Lung (tissue), 12 donors: Measurements from ENCODE around the gene RAP1A. TPM values are rescaled to one million over a fixed set of nuclear protein-coding genes. Genes with fewer than 3 reads are reported as not detected.

Experiments
- ATAC-seq: fragments of 200-7000 bp; cut with Tn5 transposase; one replicate; pipeline ENCODE4 v1.9.1; 2020; ENCODE audit warnings: moderate number of reproducible peaks; ENCODE audit not compliant: insufficient read depth, low FRiP score
- DNase-seq, 3 donors: peaks; one replicate each; pipeline ENCODE4 v3.0.0-alpha.2; 2013 to 2017
- H3K27ac ChIP-seq, 2 donors: one replicate each; pipeline ENCODE4 v1.5.1; 2013; ENCODE audit warnings: mild to moderate bottlenecking in 2 of 2, moderate library complexity in 2 of 2, control low read depth in 1 of 2, inconsistent platforms in 1 of 2, low read depth in 1 of 2, low read length in 1 of 2
- H3K27me3 ChIP-seq, 3 donors: one replicate each; pipeline ENCODE4 v1.5.1; 2013; ENCODE audit warnings: low read length in 2 of 3; ENCODE audit not compliant: control insufficient read depth in 3 of 3, insufficient read depth in 3 of 3
- H3K36me3 ChIP-seq, 4 donors: one replicate each; pipeline ENCODE4 v1.5.1; 2013; ENCODE audit warnings: low read length in 4 of 4, mild to moderate bottlenecking in 1 of 4, moderate library complexity in 1 of 4; ENCODE audit not compliant: control insufficient read depth in 4 of 4, insufficient read depth in 4 of 4
- H3K4me1 ChIP-seq, 5 donors: one replicate each; pipeline ENCODE4 v1.5.1; 2013; ENCODE audit warnings: low read length in 5 of 5, mild to moderate bottlenecking in 2 of 5, moderate library complexity in 1 of 5; ENCODE audit not compliant: control insufficient read depth in 5 of 5, insufficient read depth in 5 of 5
- H3K4me3 ChIP-seq: one replicate; pipeline ENCODE4 v1.5.1; 2013; ENCODE audit warnings: mild to moderate bottlenecking, control low read depth, moderate library complexity
- H3K9ac ChIP-seq, 2 donors: one replicate each; pipeline ENCODE4 v1.5.1; 2013; ENCODE audit warnings: low read length in 2 of 2, control low read depth in 1 of 2; ENCODE audit not compliant: insufficient read depth in 1 of 2
- H3K9me3 ChIP-seq, 4 donors: one replicate each; pipeline ENCODE4 v1.5.1; 2013; ENCODE audit warnings: low read length in 3 of 4, mild to moderate bottlenecking in 1 of 4, moderate library complexity in 1 of 4; ENCODE audit not compliant: control insufficient read depth in 4 of 4, insufficient read depth in 3 of 4
- WGBS, 2 donors: extraction: QIAGEN DNeasy Blood & Tissue Kit; methylation state at CpG; one replicate each; pipeline ENCODE4 v1.1.7; 2013; 5-methylcytosine and 5-hydroxymethylcytosine counted together
- polyA plus RNA-seq, 2 donors: library from polyadenylated mRNA; stranded (reverse); fragments of 200-250 nt; gene quantifications; one replicate each; pipeline ENCODE4 v1.2.1, GENCODE V29; 2013
- total RNA-seq, 2 donors: library from RNA; depleted of rRNA in 1 of 2; stranded (reverse); fragments of >200 nt in 1 of 2; gene quantifications; one replicate each; pipeline ENCODE4 v1.2.1, GENCODE V29; 2014 to 2021
- TF ChIP-seq, protein P1 (sequence below): IDR thresholded peaks from 2 replicates; pipeline ENCODE4 v1.5.1; 2012; ENCODE audit warnings: mild to moderate bottlenecking; ENCODE audit errors: control extremely low read depth, extremely low read depth
- donor health status: control.
- donor health status: control.
- donor health status: Bipolar disorder and iron deficiency.
- donor health status: healthy.
- donor health status: DM: yes; HTN: yes; CAD: no.

The RAP1A gene
- total and polyA plus RNA-seq, 4 donors, result 64.5 to 97.3 (median 77.6) TPM

DNA sequence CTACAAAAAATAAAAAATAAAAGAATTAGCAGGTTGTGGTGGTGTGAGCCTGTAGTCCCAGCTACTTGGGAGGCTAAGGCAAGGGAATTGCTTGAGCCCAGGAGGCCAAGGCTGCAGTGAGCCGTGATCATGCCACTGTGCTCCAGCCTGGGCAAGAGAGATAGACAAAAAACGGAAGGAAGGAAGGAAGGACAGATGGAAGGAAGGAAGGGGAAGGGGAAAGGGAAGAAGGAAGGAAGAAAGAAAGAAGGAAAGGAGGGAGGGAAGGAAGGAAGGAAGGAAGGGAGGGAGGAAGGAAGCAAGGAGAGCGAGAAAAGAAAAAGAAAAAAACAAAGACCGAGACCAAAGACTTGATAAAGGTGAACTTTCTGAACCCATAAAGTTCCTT is 25.3 kb upstream of the RAP1A start:
- Histone ChIP-seq H3K9ac (no peak overlapping the region), H3K9me3 (no peaks in the 10 kb centered on the region), H3K27ac (peak overlapping the region; percentile 56 to 97), H3K27me3 (no peaks in the 10 kb centered on the region), H3K4me1 (peaks cover 7 to 65% (median 36%) of the 10 kb centered on the region in 5 donors), H3K36me3 (no peaks in the 10 kb centered on the region), H3K4me3 (no peak overlapping the region)
- TF ChIP-seq, protein P1, sequence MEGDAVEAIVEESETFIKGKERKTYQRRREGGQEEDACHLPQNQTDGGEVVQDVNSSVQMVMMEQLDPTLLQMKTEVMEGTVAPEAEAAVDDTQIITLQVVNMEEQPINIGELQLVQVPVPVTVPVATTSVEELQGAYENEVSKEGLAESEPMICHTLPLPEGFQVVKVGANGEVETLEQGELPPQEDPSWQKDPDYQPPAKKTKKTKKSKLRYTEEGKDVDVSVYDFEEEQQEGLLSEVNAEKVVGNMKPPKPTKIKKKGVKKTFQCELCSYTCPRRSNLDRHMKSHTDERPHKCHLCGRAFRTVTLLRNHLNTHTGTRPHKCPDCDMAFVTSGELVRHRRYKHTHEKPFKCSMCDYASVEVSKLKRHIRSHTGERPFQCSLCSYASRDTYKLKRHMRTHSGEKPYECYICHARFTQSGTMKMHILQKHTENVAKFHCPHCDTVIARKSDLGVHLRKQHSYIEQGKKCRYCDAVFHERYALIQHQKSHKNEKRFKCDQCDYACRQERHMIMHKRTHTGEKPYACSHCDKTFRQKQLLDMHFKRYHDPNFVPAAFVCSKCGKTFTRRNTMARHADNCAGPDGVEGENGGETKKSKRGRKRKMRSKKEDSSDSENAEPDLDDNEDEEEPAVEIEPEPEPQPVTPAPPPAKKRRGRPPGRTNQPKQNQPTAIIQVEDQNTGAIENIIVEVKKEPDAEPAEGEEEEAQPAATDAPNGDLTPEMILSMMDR, result no peak
- DNase-seq (no peak), ATAC-seq (no peak)
- 68 to 78% methylated on average over 4 of the region's 4 CpGs for WGBS, 2 donors

DNA sequence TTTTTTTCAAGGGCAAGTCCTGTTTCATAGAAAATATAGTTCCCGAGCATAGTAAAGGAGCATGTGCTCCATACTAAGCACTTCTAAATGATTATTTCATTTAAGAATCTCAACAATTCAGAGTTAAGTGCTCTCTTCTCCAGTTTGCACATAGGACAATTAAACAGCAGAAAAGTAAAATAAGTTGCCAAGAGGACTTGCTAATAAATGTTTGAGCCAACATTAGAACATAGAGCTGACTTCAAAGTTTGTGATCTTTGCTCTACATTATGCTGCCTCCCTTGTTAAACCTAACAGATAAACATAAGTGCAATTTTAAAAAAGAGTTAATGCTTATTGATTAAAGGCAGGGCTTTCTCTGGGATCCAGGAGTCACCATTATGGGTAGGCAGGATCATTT is 23.8 kb upstream of the RAP1A start:
- ATAC-seq (no peak), DNase-seq (no peak)
- H3K9me3 ChIP-seq, result no peaks in the 10 kb centered on the region
- H3K4me1 ChIP-seq, result peaks cover 5 to 74% (median 43%) of the 10 kb centered on the region in 5 donors
- no peak overlapping the region for H3K27ac ChIP-seq
- H3K27me3 ChIP-seq, result no peaks in the 10 kb centered on the region
- H3K4me3 ChIP-seq, result no peak overlapping the region
- no peaks in the 10 kb centered on the region for H3K36me3 ChIP-seq
- H3K9ac ChIP-seq, result no peak overlapping the region
- WGBS, 2 donors, result 69 to 85% methylated on average over 1 of the region's 1 CpG
- TF ChIP-seq, protein P1, result no peak

DNA sequence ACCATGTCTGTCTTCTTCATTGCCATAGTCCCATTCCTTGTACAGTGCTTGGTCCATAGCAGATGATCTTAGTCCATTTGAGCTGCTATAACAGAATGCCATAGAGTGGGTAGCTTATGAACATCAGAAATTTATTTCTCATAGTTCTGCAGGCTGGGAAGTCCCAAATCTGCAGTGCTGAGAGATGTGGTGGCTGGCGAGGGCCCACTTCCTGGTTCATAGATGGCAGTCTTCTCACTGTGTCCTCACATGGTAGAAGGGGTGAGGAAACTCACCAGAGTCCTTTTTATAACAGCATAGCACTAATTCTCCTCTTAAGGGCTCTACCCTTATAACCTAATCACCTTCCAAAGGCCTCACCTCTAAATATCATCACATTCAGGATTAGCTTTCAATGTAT is 23.1 kb upstream of the RAP1A start:
- no peak overlapping the region for H3K4me3 ChIP-seq
- no peak overlapping the region for H3K9ac ChIP-seq
- no peaks in the 10 kb centered on the region for H3K9me3 ChIP-seq
- no peaks in the 10 kb centered on the region for H3K36me3 ChIP-seq
- DNase-seq (no peak), ATAC-seq (no peak)
- H3K27ac ChIP-seq, result no peak overlapping the region
- no peaks in the 10 kb centered on the region for H3K27me3 ChIP-seq
- H3K4me1 ChIP-seq, result peaks cover 5 to 75% (median 43%) of the 10 kb centered on the region in 5 donors
- WGBS, 2 donors, result 76 to 78% methylated on average over 1 of the region's 1 CpG
- TF ChIP-seq, protein P1, result no peak

DNA sequence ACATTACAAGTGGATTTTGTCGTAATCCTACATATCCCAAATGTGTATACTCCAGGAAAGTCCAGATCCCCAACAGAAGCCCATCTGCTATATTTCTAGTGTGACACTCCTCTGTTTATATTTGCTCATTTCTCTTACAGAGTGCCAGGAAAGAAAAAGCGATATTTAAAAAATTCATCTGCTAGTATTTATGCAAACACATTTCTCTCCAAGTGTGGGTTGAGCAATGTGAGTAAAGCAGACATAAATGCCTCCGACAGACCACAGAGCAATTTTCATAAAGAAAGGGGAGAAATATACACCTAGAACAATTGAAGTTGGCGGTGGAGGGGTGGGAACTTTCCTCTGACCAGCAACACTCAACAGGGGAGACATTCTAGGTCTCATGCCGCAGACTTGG is 22.2 kb upstream of the RAP1A start:
- DNase-seq (peak; percentile 42 to 97 (median 97)), ATAC-seq (no peak)
- Histone ChIP-seq H3K9me3 (no peaks in the 10 kb centered on the region), H3K27me3 (no peaks in the 10 kb centered on the region), H3K4me1 (peaks cover 4 to 69% (median 40%) of the 10 kb centered on the region in 5 donors), H3K36me3 (no peaks in the 10 kb centered on the region), H3K9ac (no peak overlapping the region), H3K27ac (peak overlapping the region in 1 of 2 donors; percentile 46), H3K4me3 (no peak overlapping the region)
- WGBS, 2 donors, result 51 to 73% methylated on average over 5 of the region's 5 CpGs
- TF ChIP-seq, protein P1, result no peak
